Measurements from ENCODE around the gene TMEM167A. TPM values are rescaled to one million over a fixed set of nuclear protein-coding genes. Genes with fewer than 3 reads are reported as not detected.

Gene TMEM167A
- total RNA-seq, 2 donors from 2014 or later, result 31.7 to 50.1 TPM

- no peak overlapping the region for H3K4me3 ChIP-seq
- H3K9me3 ChIP-seq, result peaks cover 0 to 7% of the 10 kb centered on the region in 2 donors
- H3K27me3 ChIP-seq, result no peaks in the 10 kb centered on the region
- H3K36me3 ChIP-seq, result no peaks in the 10 kb centered on the region
- H3K27ac ChIP-seq, result no peak overlapping the region
- no peak for DNase-seq (ENCODE audit: low spot score)
- TF ChIP-seq, protein P1, sequence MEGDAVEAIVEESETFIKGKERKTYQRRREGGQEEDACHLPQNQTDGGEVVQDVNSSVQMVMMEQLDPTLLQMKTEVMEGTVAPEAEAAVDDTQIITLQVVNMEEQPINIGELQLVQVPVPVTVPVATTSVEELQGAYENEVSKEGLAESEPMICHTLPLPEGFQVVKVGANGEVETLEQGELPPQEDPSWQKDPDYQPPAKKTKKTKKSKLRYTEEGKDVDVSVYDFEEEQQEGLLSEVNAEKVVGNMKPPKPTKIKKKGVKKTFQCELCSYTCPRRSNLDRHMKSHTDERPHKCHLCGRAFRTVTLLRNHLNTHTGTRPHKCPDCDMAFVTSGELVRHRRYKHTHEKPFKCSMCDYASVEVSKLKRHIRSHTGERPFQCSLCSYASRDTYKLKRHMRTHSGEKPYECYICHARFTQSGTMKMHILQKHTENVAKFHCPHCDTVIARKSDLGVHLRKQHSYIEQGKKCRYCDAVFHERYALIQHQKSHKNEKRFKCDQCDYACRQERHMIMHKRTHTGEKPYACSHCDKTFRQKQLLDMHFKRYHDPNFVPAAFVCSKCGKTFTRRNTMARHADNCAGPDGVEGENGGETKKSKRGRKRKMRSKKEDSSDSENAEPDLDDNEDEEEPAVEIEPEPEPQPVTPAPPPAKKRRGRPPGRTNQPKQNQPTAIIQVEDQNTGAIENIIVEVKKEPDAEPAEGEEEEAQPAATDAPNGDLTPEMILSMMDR (IDR thresholded peaks at IDR 0.05), result no peak
- H3K4me1 ChIP-seq, result no peaks in the 10 kb centered on the region
These were observed 41.3 kb upstream of the TMEM167A start for GRCh38 chr5:83118471-83118870.

DNA sequence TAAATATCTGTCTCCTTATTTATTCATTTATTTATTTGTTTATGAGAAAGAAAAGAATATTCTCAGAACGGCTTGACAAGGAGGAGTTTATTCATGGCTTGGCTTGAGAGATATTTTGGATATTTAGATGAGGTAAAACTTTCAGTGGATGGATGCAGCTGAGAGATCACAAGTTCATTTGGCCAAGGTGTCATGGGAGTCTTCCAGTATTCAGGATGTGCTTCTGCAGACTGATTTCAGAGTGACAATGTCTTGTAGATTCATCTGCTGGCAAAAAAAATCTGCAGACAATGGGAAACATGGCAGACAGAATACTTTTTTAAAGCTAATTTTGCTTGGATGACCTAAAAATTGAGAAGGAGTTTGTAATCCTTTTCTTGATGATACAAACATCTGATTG lies 38.6 kb upstream of the TMEM167A start:
- Histone ChIP-seq H3K36me3 (no peaks in the 10 kb centered on the region), H3K27me3 (no peaks in the 10 kb centered on the region), H3K4me1 (no peaks in the 10 kb centered on the region), H3K4me3 (no peak overlapping the region), H3K9me3 (peaks cover 0 to 7% of the 10 kb centered on the region in 2 donors), H3K27ac (no peak overlapping the region)
- TF ChIP-seq, protein P1 (IDR thresholded peaks at IDR 0.05), result no peak
- DNase-seq (ENCODE audit: low spot score), result no peak

DNA sequence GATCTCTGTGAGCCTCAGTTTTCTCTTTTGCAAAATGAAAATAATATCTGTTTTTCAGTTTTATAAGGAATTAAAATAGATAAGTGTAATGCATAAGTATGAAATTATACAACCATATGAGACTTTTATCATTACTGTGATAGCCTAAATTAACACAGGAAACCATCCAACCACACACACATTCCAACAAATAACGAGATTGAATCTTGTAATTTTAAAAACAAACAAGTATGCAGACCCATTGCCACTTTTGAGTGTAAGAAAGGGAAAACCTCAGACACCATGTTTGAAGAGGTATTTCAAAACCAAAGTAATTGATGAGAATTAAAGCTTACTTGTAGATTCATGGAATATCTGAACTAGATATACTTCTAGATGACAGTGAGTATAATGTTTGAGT lies 32.2 kb upstream of the TMEM167A start:
- no peaks in the 10 kb centered on the region for H3K36me3 ChIP-seq
- no peaks in the 10 kb centered on the region for H3K9me3 ChIP-seq
- H3K4me1 ChIP-seq, result no peaks in the 10 kb centered on the region
- no peak overlapping the region for H3K27ac ChIP-seq
- no peak for DNase-seq (ENCODE audit: low spot score)
- TF ChIP-seq, protein P1 (IDR thresholded peaks at IDR 0.05), result no peak
- H3K27me3 ChIP-seq, result no peaks in the 10 kb centered on the region
- no peak overlapping the region for H3K4me3 ChIP-seq

GRCh38 chr5:83107692-83108420 lies 30.7 kb upstream of the TMEM167A start:
- no peak overlapping the region for H3K27ac ChIP-seq
- H3K9me3 ChIP-seq, result no peaks in the 10 kb centered on the region
- DNase-seq (ENCODE audit: low spot score), result no peak
- H3K36me3 ChIP-seq, result no peaks in the 10 kb centered on the region
- H3K27me3 ChIP-seq, result no peaks in the 10 kb centered on the region
- H3K4me3 ChIP-seq, result no peak overlapping the region
- TF ChIP-seq, protein P1 (IDR thresholded peaks at IDR 0.05), result no peak
- no peaks in the 10 kb centered on the region for H3K4me1 ChIP-seq

- no peak for DNase-seq (ENCODE audit: low spot score)
- Histone ChIP-seq H3K27ac (no peak overlapping the region), H3K4me1 (no peaks in the 10 kb centered on the region), H3K4me3 (no peak overlapping the region), H3K36me3 (no peaks in the 10 kb centered on the region), H3K27me3 (no peaks in the 10 kb centered on the region), H3K9me3 (no peaks in the 10 kb centered on the region)
- TF ChIP-seq, protein P1 (IDR thresholded peaks at IDR 0.05), result no peak
These were observed 26.8 kb upstream of the TMEM167A start for GRCh38 chr5:83104021-83104420.

All from right atrium auricular region (tissue), 2 donors.